ENCODE data around the gene SVOPL. TPM values are rescaled to one million over a fixed set of nuclear protein-coding genes. Genes with fewer than 3 reads are reported as not detected.
A peak's percentile ranks its signal among the peaks of the same experiment; 100 is the strongest.

The SVOPL gene
- total RNA-seq, 1 experiment from 2014 or later, result 1.1 TPM

GRCh38 chr7:138588986-138589385 lies 112.2 kb downstream of the SVOPL start:
- Histone ChIP-seq H2BK120ac (ENCODE audit: low read depth, low read length, poor library complexity, severe bottlenecking) (no peak overlapping the region), H3K4ac (ENCODE audit: low read depth, low read length) (no peak overlapping the region), H3K18ac (ENCODE audit: insufficient read length, low read depth, low read length) (no peak overlapping the region), H2AK5ac (ENCODE audit: insufficient read length, low read length) (no peak overlapping the region), H3K23me2 (ENCODE audit: insufficient read length, low read depth, low read length, poor library complexity, severe bottlenecking) (no peaks in the 10 kb centered on the region), H4K91ac (ENCODE audit: insufficient read length, low read depth, low read length) (no peak overlapping the region), H3K79me2 (ENCODE audit: insufficient read depth, low read length) (no peaks in the 10 kb centered on the region; the same call in 1 of the 2 replicates), H2BK15ac (ENCODE audit: low read depth, low read length) (no peak overlapping the region), H3K27me3 (ENCODE audit: insufficient read depth, low read length) (no peaks in the 10 kb centered on the region), H3K4me2 (ENCODE audit: insufficient read depth, insufficient read length, low read length) (no peak overlapping the region), H3K4me1 (ENCODE audit: insufficient read depth, low read length) (no peaks in the 10 kb centered on the region), H2AFZ (ENCODE audit: low read length) (no peak overlapping the region), H4K8ac (replicated peaks; ENCODE audit: insufficient read length, low read depth, low read length) (no peak overlapping the region), H3K27ac (ENCODE audit: insufficient read length, low read depth, low read length) (no peak overlapping the region), H3T11ph (ENCODE audit: low read length) (no peak overlapping the region), H3K9ac (ENCODE audit: extremely low read depth, insufficient read length, low read length) (no peak overlapping the region), H2BK20ac (ENCODE audit: low read depth, low read length, poor library complexity, severe bottlenecking) (no peak overlapping the region), H3K14ac (ENCODE audit: insufficient read depth, low read length) (no peak overlapping the region), H4K20me1 (ENCODE audit: control insufficient read depth, insufficient read depth, insufficient read length) (no peaks in the 10 kb centered on the region), H2BK12ac (ENCODE audit: insufficient read length, low read depth, low read length) (no peak overlapping the region), H3K56ac (ENCODE audit: insufficient read length, low read depth, low read length) (no peak overlapping the region), H3K79me1 (ENCODE audit: insufficient read depth, low read depth, low read length, poor library complexity, severe bottlenecking) (no peaks in the 10 kb centered on the region), H4K5ac (ENCODE audit: insufficient read length, low read depth, low read length) (no peak overlapping the region), H3K23ac (ENCODE audit: insufficient read length, low read depth, low read length) (no peak overlapping the region), H3K9me3 (ENCODE audit: control insufficient read depth, low read depth, low read length) (no peaks in the 10 kb centered on the region), H2BK5ac (ENCODE audit: insufficient read length, low read length) (no peak overlapping the region)
- H3K27ac Mint-ChIP-seq, result peak overlapping the region in 1 of 3 experiments; percentile 84; a peak in 2 of 7 replicates
- DNase-seq, result no peak
- peaks cover 4 to 21% of the 10 kb centered on the region in 2 experiments for H3K4me1 Mint-ChIP-seq
- no peak for TF ChIP-seq CTCF (conservative IDR thresholded peaks at IDR 0.05)
- no peak overlapping the region for H3K4me3 Mint-ChIP-seq
- H3K27me3 Mint-ChIP-seq (ENCODE audit: low read depth), result peaks cover 3% of the 10 kb centered on the region
- WGBS (ENCODE audit: extremely low coverage, insufficient read length, low lambda C conversion rate), result no CpG with 5 or more reads among the region's 2 CpGs
- H3K36me3 Mint-ChIP-seq (ENCODE audit: insufficient read depth in 1 of 3, low read depth in 3 of 3), result peaks cover 26 to 43% (median 37%) of the 10 kb centered on the region in 3 experiments; a peak in 6 of 7 replicates
- H3K9me3 Mint-ChIP-seq, result no peaks in the 10 kb centered on the region
